Activated CD4-positive, alpha-beta memory T cell treated with anti-CD3 and anti-CD28 coated beads, Interleukin-2, amount 10 ng/mL, durations not matched to agents 7 days and 5 days (primary cell): ENCODE results near the gene CLTB. TPM values are rescaled to one million over a fixed set of nuclear protein-coding genes. Genes with fewer than 3 reads are reported as not detected.
"Not testable (repeated sequence)": the region's sequence is repeated elsewhere in the genome, so short reads cannot be mapped to it uniquely, and the experiment has no call there.

Source experiments
- CTCF ChIA-PET: fragments of 350-600 bp; sonication (Branson Sonifier 250); formaldehyde crosslinking; loops from one replicate; lab custom pipeline; 2021; ENCODE audit warnings: antibody characterized with exemption, inconsistent platforms; lab: Charles Lee
- POLR2A ChIA-PET: fragments of 350-600 bp; sonication (Branson Sonifier 250); formaldehyde crosslinking; loops from one replicate; lab custom pipeline; 2021; ENCODE audit warnings: antibody characterized with exemption; lab: Charles Lee
- DNase-seq: peaks from one replicate; pipeline ENCODE4 v3.0.0-alpha.2; 2020
- H3K27ac Mint-ChIP-seq: one replicate; pipeline ENCODE4 v1.8.0; 2021; ENCODE audit warnings: mild to moderate bottlenecking, mixed read lengths
- H3K27me3 Mint-ChIP-seq: one replicate; pipeline ENCODE4 v1.8.0; 2021; ENCODE audit warnings: mixed read lengths
- H3K36me3 Mint-ChIP-seq: one replicate; pipeline ENCODE4 v1.8.0; 2021; ENCODE audit warnings: low read depth, mixed read lengths
- H3K4me1 Mint-ChIP-seq: one replicate; pipeline ENCODE4 v1.8.0; 2021; ENCODE audit warnings: mixed read lengths
- H3K4me3 Mint-ChIP-seq: one replicate; pipeline ENCODE4 v1.8.0; 2021; ENCODE audit warnings: mild to moderate bottlenecking, mixed read lengths
- H3K9me3 Mint-ChIP-seq: one replicate; pipeline ENCODE4 v1.8.0; 2021; ENCODE audit warnings: mixed read lengths
- total RNA-seq, 2 experiments: library from RNA; stranded (reverse); gene quantifications; one replicate each; pipeline ENCODE4 v1.2.3, GENCODE V29; 2021

The CLTB gene
- total RNA-seq, 2 experiments from 2014 or later = 56.2 to 57.2 TPM

DNA sequence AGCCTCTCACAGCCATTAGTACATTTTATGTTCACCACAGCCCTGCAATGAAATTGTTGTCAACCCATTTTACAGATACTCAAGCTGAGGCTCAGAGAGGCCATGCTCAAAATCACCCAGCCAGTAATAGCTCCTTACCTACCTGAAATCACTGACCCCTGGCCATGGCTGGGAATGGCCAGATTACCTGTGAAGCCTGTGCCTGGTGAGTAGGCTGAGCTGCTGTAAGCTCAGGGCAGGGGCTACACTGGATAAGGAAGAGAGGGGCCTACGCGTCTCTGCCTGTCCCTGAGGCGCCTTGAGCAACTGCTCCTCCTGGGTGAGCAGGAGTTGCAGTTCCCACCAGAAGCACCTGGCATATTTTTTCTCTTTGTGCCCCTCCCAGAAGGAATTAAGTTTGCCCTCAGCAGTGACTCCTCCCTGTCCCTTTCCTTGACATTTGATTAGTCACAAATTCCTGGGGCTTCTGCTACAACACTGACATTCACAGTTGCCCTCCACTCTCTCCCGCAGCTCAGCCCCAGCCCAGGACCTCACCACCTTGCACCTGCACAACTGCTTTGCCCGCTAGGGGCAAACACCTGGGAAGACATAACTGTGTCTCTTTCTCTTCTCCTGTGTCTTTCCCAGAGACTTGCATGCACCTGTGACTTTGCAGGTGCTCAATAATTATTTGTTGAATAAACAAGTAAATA, 5.7 kb downstream of the CLTB start:
- Mint-ChIP-seq H3K4me1 (peaks cover 34% of the 10 kb centered on the region), H3K27ac (no peak overlapping the region), H3K27me3 (no peaks in the 10 kb centered on the region), H3K36me3 (peaks cover 15% of the 10 kb centered on the region), H3K9me3 (no peaks in the 10 kb centered on the region), H3K4me3 (no peak overlapping the region)
- ChIA-PET CTCF (interaction anchor here (0.7 to 1.3 kb wide), 3 partner anchors 187 to 680 kb away, joined by 3 read pairs; no protein-coding TSS in a partner anchor), POLR2A (interaction anchor here (1.4 kb wide), 1 partner anchor 38 kb away, joined by 4 read pairs; the partner anchor contains the start of gene FAF2)
- no peak for DNase-seq

- Mint-ChIP-seq H3K4me3 (no peak overlapping the region), H3K9me3 (no peaks in the 10 kb centered on the region), H3K27me3 (no peaks in the 10 kb centered on the region), H3K36me3 (peaks cover 16% of the 10 kb centered on the region), H3K27ac (no peak overlapping the region), H3K4me1 (peaks cover 25% of the 10 kb centered on the region)
- DNase-seq = no peak
- POLR2A ChIA-PET = interaction anchor here (0.9 to 1.4 kb wide), 2 partner anchors 38 kb away, joined by 4 read pairs; partner anchors contain the start of gene FAF2
- CTCF ChIA-PET = interaction anchor here (0.6 to 1.3 kb wide), 4 partner anchors 188 to 679 kb away, joined by 3 read pairs; no protein-coding TSS in a partner anchor
Measured at GRCh38 chr5:176409765-176410164, 6.6 kb downstream of the CLTB start.

DNA sequence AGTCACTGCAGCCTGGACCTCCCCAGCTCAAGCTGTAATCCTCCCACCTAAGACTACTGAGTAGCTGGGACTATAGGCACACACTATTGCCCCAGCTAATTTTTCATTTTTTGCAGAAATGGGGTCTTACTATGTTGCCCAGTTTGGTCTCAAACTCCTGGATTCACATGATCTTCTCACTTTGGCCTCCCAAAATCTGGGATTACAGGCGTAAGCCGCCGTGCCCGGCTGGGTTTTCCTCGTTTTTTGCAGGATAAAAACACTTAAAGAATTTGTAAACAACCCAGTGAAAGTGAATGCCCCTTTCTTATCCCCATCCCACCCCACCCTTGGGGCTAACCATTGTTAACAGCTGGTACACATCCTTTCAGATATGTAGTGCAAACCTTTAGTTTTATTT, 7.7 kb downstream of the CLTB start:
- H3K4me3 Mint-ChIP-seq = no peak overlapping the region
- no peaks in the 10 kb centered on the region for H3K9me3 Mint-ChIP-seq
- H3K36me3 Mint-ChIP-seq = peaks cover 18% of the 10 kb centered on the region
- DNase-seq = no peak
- POLR2A ChIA-PET = interaction anchor here (0.6 to 0.9 kb wide), 4 partner anchors 39 to 919 kb away, joined by 3 to 4 read pairs (median 3); no protein-coding TSS in a partner anchor
- no peaks in the 10 kb centered on the region for H3K27me3 Mint-ChIP-seq
- H3K4me1 Mint-ChIP-seq = peaks cover 15% of the 10 kb centered on the region
- CTCF ChIA-PET = interaction anchor here (0.7 kb wide), 1 partner anchor 165 kb away, joined by 4 read pairs; no protein-coding TSS in a partner anchor
- H3K27ac Mint-ChIP-seq = no peak overlapping the region

DNA sequence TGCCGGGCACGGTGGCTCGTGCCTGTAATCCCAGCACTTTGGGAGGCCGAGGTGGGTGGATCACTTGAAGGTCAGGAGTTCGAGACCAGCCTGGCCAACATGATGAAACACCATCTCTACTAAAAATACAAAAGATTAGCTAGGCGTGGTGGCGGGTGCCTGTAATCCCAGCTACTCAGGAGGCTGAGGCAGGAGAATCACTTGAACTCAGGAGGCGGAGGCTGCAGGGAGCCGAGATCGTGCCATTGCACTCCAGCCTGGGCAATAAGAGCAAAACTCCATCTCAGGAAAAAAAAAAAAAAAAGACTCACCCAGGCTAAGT, 8.1 kb downstream of the CLTB start:
- DNase-seq, H3K27ac Mint-ChIP-seq, H3K9me3 Mint-ChIP-seq, H3K27me3 Mint-ChIP-seq, H3K4me3 Mint-ChIP-seq: not testable (repeated sequence)
- ChIA-PET CTCF (interaction anchor here (0.7 kb wide), 1 partner anchor 166 kb away, joined by 4 read pairs; no protein-coding TSS in a partner anchor), POLR2A (interaction anchor here (0.6 to 0.9 kb wide), 2 partner anchors 14 to 160 kb away, joined by 3 read pairs; no protein-coding TSS in a partner anchor)
- Mint-ChIP-seq H3K36me3 (peaks cover 18% of the 10 kb centered on the region), H3K4me1 (peaks cover 14% of the 10 kb centered on the region)

DNA sequence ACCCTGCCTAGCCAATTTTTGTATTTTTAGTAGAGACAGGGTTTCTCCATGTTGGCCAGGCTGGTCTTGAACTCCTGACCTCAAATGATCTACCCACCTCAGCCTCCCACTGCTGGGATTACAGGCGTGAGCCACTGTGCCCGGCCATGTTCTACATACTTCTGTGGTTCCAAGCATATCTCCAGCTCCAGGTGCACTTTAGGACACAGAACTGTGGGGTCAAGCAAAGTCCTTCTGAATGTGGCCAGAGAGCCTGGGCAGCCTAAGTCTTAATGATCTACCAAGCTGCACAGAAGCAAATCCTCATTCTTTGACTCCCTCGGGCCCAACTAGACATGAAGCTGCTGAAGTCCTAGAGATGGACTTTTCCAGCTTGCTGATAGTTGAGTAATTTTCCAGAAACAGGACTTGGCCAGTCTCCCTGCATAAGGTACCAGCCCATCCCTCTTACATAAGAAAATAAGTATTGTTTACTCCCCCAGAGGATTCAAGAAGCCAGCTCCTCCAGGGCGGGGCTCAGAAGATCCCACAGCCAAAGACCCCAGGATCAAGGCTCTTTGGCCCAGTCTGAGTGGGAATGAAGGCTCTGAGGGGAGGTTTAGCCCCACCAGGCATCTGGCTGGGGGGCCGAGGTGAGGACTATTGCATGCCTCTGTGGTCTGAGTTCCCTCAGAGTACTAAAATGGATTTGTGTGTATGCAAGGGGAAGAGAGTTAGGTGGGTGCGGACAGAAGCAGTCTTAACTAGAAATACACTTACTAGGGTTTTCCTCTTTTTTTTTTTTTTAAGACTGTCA, 8.7 kb downstream of the CLTB start:
- no peaks in the 10 kb centered on the region for H3K27me3 Mint-ChIP-seq
- no peak for DNase-seq
- H3K4me3 Mint-ChIP-seq = no peak overlapping the region
- peaks cover 10% of the 10 kb centered on the region for H3K4me1 Mint-ChIP-seq
- ChIA-PET POLR2A (interaction anchor here (0.6 to 1.6 kb wide), 3 partner anchors 13 to 40 kb away, joined by 3 to 5 read pairs (median 4); partner anchors contain the start of gene FAF2), CTCF (interaction anchor here (1.1 kb wide), 1 partner anchor 9 kb away, joined by 6 read pairs; the partner anchor contains the start of gene CLTB)
- H3K27ac Mint-ChIP-seq = no peak overlapping the region
- peaks cover 18% of the 10 kb centered on the region for H3K36me3 Mint-ChIP-seq
- no peaks in the 10 kb centered on the region for H3K9me3 Mint-ChIP-seq

- Mint-ChIP-seq H3K4me1 (peaks cover 5% of the 10 kb centered on the region), H3K9me3 (no peaks in the 10 kb centered on the region), H3K36me3 (peaks cover 21% of the 10 kb centered on the region), H3K27me3 (no peaks in the 10 kb centered on the region), H3K4me3 (no peak overlapping the region), H3K27ac (no peak overlapping the region)
- no peak for DNase-seq
- ChIA-PET CTCF (interaction anchor here (1.1 to 1.2 kb wide), 3 partner anchors 10 to 172 kb away, joined by 4 to 6 read pairs (median 4); partner anchors contain the start of gene CLTB), POLR2A (interaction anchor here (1.3 to 2.2 kb wide), 4 partner anchors 9 to 128 kb away, joined by 4 to 7 read pairs (median 5); partner anchors contain the start of gene FAF2)
Measured at GRCh38 chr5:176406436-176407052, 9.8 kb downstream of the CLTB start.

GRCh38 chr5:176405656-176406435, 10.5 kb downstream of the CLTB start:
- H3K27ac Mint-ChIP-seq = no peak overlapping the region
- no peaks in the 10 kb centered on the region for H3K9me3 Mint-ChIP-seq
- H3K4me1 Mint-ChIP-seq = no peaks in the 10 kb centered on the region
- POLR2A ChIA-PET = interaction anchor here (1.3 to 2.2 kb wide), 2 partner anchors 10 to 128 kb away, joined by 5 to 7 read pairs; no protein-coding TSS in a partner anchor
- CTCF ChIA-PET = interaction anchor here (1.1 to 1.2 kb wide), 2 partner anchors 42 to 173 kb away, joined by 4 read pairs; no protein-coding TSS in a partner anchor
- no peaks in the 10 kb centered on the region for H3K27me3 Mint-ChIP-seq
- H3K4me3 Mint-ChIP-seq = no peak overlapping the region
- DNase-seq = no peak
- peaks cover 21% of the 10 kb centered on the region for H3K36me3 Mint-ChIP-seq

- Mint-ChIP-seq H3K36me3 (peaks cover 9% of the 10 kb centered on the region), H3K9me3 (no peaks in the 10 kb centered on the region), H3K27ac (no peak overlapping the region), H3K27me3 (no peaks in the 10 kb centered on the region), H3K4me3 (no peak overlapping the region), H3K4me1 (no peaks in the 10 kb centered on the region)
- ChIA-PET POLR2A (interaction anchor here (1.5 kb wide), 1 partner anchor 12 kb away, joined by 5 read pairs; no protein-coding TSS in a partner anchor), CTCF (no interaction called here)
- no peak for DNase-seq
Measured at GRCh38 chr5:176401281-176402205, 14.8 kb downstream of the CLTB start.

GRCh38 chr5:176400382-176401156, 15.8 kb downstream of the CLTB start:
- H3K27ac Mint-ChIP-seq = no peak overlapping the region
- H3K4me1 Mint-ChIP-seq = no peaks in the 10 kb centered on the region
- CTCF ChIA-PET = no interaction called here

GRCh38 chr5:176397736-176398420, 18.5 kb downstream of the CLTB start:
- CTCF ChIA-PET = no interaction called here
- DNase-seq = no peak
- peaks cover 8% of the 10 kb centered on the region for H3K36me3 Mint-ChIP-seq
- H3K4me3 Mint-ChIP-seq = no peak overlapping the region
- no peak overlapping the region for H3K27ac Mint-ChIP-seq
- no peaks in the 10 kb centered on the region for H3K27me3 Mint-ChIP-seq
- no peaks in the 10 kb centered on the region for H3K9me3 Mint-ChIP-seq
- no peaks in the 10 kb centered on the region for H3K4me1 Mint-ChIP-seq
- POLR2A ChIA-PET = no interaction called here

More at GRCh38 chr5:176400382-176401156, 15.8 kb downstream of the CLTB start:
- peaks cover 5% of the 10 kb centered on the region for H3K36me3 Mint-ChIP-seq
- no peaks in the 10 kb centered on the region for H3K27me3 Mint-ChIP-seq
- no peak for DNase-seq
- no peak overlapping the region for H3K4me3 Mint-ChIP-seq
- no peaks in the 10 kb centered on the region for H3K9me3 Mint-ChIP-seq
- POLR2A ChIA-PET = interaction anchor here (1.5 kb wide), 1 partner anchor 11 kb away, joined by 5 read pairs; no protein-coding TSS in a partner anchor
